ENCODE data around the gene ZBED4. TPM values are rescaled to one million over a fixed set of nuclear protein-coding genes. Genes with fewer than 3 reads are reported as not detected.
A peak's percentile ranks its signal among the peaks of the same experiment; 100 is the strongest.

Gene ZBED4
- total RNA-seq, 2 donors from 2014 or later = 18.3 to 30.7 TPM

DNA sequence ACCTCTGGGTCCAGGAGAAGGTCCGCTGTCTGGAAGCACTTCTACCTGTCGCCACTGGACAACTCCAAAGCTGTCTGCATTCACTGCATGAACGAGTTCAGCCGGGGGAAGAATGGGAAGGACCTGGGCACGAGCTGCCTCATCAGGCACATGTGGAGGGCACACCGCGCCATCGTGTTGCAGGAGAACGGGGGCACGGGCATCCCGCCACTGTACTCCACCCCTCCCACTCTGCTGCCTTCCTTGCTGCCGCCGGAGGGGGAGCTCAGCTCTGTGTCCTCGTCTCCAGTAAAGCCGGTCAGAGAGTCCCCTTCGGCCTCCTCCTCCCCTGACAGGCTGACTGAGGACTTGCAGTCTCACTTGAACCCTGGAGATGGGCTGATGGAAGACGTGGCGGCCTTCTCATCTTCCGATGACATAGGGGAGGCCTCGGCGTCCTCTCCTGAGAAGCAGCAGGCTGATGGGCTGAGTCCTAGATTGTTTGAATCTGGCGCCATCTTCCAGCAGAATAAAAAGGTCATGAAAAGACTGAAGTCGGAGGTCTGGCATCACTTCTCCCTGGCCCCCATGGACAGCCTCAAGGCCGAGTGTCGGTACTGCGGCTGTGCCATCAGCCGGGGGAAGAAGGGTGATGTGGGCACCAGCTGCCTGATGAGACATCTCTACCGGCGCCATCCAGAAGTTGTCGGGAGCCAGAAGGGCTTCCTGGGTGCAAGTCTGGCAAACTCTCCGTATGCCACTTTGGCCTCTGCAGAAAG is 31.0 kb downstream of the ZBED4 start:
- ATAC-seq (no peak), DNase-seq (ENCODE audit: low spot score) (no peak)
- no peaks in the 10 kb centered on the region for H3K9me3 Mint-ChIP-seq
- H3K27me3 Mint-ChIP-seq = no peaks in the 10 kb centered on the region
- H3K27ac Mint-ChIP-seq = no peak overlapping the region
- H3K4me3 Mint-ChIP-seq = no peak overlapping the region
- H3K36me3 Mint-ChIP-seq = no peaks in the 10 kb centered on the region
- peaks cover 28 to 33% of the 10 kb centered on the region in 2 donors for H3K4me1 Mint-ChIP-seq (ENCODE audit: low read depth in 2 of 2)

DNA sequence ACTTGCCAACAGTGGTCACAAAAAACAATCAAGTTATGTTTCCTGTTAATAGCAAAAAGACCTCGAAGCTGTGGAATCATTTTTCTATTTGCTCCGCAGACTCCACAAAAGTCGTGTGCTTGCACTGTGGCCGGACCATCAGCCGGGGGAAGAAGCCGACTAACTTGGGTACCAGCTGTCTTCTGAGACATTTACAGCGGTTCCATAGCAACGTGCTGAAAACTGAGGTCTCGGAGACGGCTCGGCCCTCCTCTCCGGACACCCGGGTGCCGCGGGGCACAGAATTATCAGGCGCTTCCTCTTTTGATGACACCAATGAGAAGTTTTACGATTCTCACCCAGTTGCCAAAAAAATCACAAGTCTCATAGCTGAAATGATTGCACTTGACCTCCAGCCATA is 31.6 kb downstream of the ZBED4 start:
- Mint-ChIP-seq H3K27me3 (no peaks in the 10 kb centered on the region), H3K36me3 (no peaks in the 10 kb centered on the region), H3K9me3 (no peaks in the 10 kb centered on the region), H3K4me3 (no peak overlapping the region), H3K27ac (no peak overlapping the region), H3K4me1 (ENCODE audit: low read depth in 2 of 2) (peaks cover 24 to 28% of the 10 kb centered on the region in 2 donors)
- DNase-seq (ENCODE audit: low spot score) (no peak), ATAC-seq (no peak)

DNA sequence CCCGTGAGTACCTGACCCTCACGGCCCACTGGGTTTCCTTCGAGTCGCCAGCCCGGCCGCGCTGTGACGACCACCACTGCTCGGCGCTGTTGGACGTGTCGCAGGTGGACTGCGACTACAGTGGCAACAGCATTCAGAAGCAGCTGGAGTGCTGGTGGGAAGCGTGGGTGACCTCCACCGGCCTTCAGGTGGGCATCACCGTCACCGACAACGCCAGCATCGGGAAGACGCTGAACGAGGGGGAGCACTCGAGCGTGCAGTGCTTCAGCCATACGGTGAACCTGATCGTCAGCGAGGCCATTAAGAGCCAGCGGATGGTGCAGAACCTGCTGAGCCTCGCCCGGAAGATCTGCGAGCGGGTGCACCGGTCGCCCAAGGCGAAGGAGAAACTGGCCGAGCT is 32.2 kb downstream of the ZBED4 start:
- Mint-ChIP-seq H3K4me3 (no peak overlapping the region), H3K4me1 (ENCODE audit: low read depth in 2 of 2) (peaks cover 20 to 26% of the 10 kb centered on the region in 2 donors), H3K36me3 (no peaks in the 10 kb centered on the region), H3K9me3 (no peaks in the 10 kb centered on the region), H3K27ac (no peak overlapping the region), H3K27me3 (no peaks in the 10 kb centered on the region)
- no peak for ATAC-seq
- DNase-seq (ENCODE audit: low spot score) = no peak

- no peaks in the 10 kb centered on the region for H3K9me3 Mint-ChIP-seq
- no peak overlapping the region for H3K4me3 Mint-ChIP-seq
- no peak for ATAC-seq
Measured at GRCh38 chr22:49886346-49887063, 32.9 kb downstream of the ZBED4 start.

GRCh38 chr22:49887064-49887451 is 33.4 kb downstream of the ZBED4 start:
- ATAC-seq (no peak), DNase-seq (ENCODE audit: low spot score) (no peak)
- H3K27ac Mint-ChIP-seq = no peak overlapping the region
- peaks cover 15 to 23% of the 10 kb centered on the region in 2 donors for H3K4me1 Mint-ChIP-seq (ENCODE audit: low read depth in 2 of 2)
- peaks cover 7% of the 10 kb centered on the region for H3K36me3 Mint-ChIP-seq
- H3K27me3 Mint-ChIP-seq = no peaks in the 10 kb centered on the region
- H3K4me3 Mint-ChIP-seq = no peak overlapping the region
- no peaks in the 10 kb centered on the region for H3K9me3 Mint-ChIP-seq

More at GRCh38 chr22:49886346-49887063, 32.9 kb downstream of the ZBED4 start:
- Mint-ChIP-seq H3K27ac (no peak overlapping the region), H3K4me1 (ENCODE audit: low read depth in 2 of 2) (peaks cover 20 to 27% of the 10 kb centered on the region in 2 donors), H3K36me3 (peaks cover 5% of the 10 kb centered on the region), H3K27me3 (no peaks in the 10 kb centered on the region)
- no peak for DNase-seq (ENCODE audit: low spot score)

DNA sequence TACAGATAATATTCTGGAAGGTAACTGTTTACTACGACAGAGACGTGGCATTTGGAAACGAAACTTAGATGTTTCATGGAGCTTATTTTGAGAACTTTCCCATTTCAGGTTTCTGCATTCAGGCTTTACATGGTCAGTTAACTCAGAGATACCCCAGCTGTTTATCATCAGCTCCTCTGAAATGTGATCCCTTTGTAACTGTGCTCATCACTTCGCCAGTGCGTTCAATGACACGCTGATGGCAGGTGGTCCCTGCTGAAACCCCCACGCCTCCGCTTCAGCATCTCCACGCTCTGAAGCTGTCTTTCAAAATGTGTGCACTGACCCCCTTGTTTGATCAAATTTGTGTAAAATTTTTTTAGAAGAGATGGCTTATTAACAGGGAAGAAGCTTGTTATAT is 34.1 kb downstream of the ZBED4 start:
- DNase-seq (ENCODE audit: low spot score) (no peak), ATAC-seq (no peak)
- H3K36me3 Mint-ChIP-seq = peaks cover 8% of the 10 kb centered on the region
- peaks cover 8 to 20% of the 10 kb centered on the region in 2 donors for H3K4me1 Mint-ChIP-seq (ENCODE audit: low read depth in 2 of 2)
- no peak overlapping the region for H3K27ac Mint-ChIP-seq
- H3K27me3 Mint-ChIP-seq = no peaks in the 10 kb centered on the region
- H3K4me3 Mint-ChIP-seq = no peak overlapping the region
- H3K9me3 Mint-ChIP-seq = no peaks in the 10 kb centered on the region

GRCh38 chr22:49889071-49889470 is 35.4 kb downstream of the ZBED4 start:
- no peak overlapping the region for H3K4me3 Mint-ChIP-seq
- peaks cover 0 to 16% of the 10 kb centered on the region in 2 donors for H3K4me1 Mint-ChIP-seq (ENCODE audit: low read depth in 2 of 2)
- DNase-seq (ENCODE audit: low spot score) = no peak
- H3K9me3 Mint-ChIP-seq = no peaks in the 10 kb centered on the region
- ATAC-seq = no peak
- peaks cover 14% of the 10 kb centered on the region for H3K36me3 Mint-ChIP-seq
- no peak overlapping the region for H3K27ac Mint-ChIP-seq
- no peaks in the 10 kb centered on the region for H3K27me3 Mint-ChIP-seq

DNA sequence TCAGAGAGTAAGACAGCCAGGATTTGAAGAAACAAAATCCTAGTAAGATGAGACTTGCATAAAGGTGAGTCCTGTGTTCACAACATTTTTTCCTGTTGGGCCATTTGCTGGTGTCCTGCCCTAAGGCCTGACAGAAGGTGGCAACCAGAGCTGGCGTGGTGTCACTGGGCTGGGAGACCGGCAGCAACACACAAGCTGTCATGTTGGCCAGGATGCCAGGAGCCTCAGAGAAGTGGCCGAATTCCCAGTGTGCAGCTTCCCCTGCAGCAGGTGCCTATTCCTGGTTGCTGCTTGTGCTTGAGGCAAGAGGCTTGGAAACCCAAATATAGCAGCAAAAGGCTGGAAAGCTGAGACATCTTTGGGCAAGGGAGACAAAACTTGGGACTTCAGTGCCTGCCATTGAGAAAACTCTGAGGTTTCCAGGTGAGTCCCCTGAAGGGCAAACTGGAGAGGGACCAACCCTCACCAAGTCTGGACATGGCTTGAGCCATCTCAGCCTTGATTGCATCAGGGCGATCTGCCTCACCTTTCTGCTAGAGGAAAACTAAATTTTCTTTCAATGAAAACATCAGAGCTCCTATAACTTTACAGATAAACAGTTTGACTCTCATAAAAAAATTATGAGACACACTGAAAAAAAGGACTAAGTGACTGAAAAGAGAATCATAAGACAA is 38.7 kb downstream of the ZBED4 start:
- ATAC-seq = no peak
- H3K27ac Mint-ChIP-seq = no peak overlapping the region
- no peak overlapping the region for H3K4me3 Mint-ChIP-seq
- peaks cover 18% of the 10 kb centered on the region for H3K36me3 Mint-ChIP-seq
- DNase-seq (ENCODE audit: low spot score) = no peak
- H3K27me3 Mint-ChIP-seq = no peaks in the 10 kb centered on the region
- H3K9me3 Mint-ChIP-seq = peaks cover 2% of the 10 kb centered on the region
- H3K4me1 Mint-ChIP-seq (ENCODE audit: low read depth in 2 of 2) = peaks cover 6 to 15% of the 10 kb centered on the region in 2 donors

GRCh38 chr22:49893025-49893424 is 39.4 kb downstream of the ZBED4 start:
- peaks cover 18% of the 10 kb centered on the region for H3K36me3 Mint-ChIP-seq
- H3K4me1 Mint-ChIP-seq (ENCODE audit: low read depth in 2 of 2) = peaks cover 6 to 15% of the 10 kb centered on the region in 2 donors
- peaks cover 2% of the 10 kb centered on the region for H3K9me3 Mint-ChIP-seq
- ATAC-seq = no peak
- H3K27ac Mint-ChIP-seq = no peak overlapping the region
- H3K4me3 Mint-ChIP-seq = no peak overlapping the region
- DNase-seq (ENCODE audit: low spot score) = no peak
- H3K27me3 Mint-ChIP-seq = no peaks in the 10 kb centered on the region

DNA sequence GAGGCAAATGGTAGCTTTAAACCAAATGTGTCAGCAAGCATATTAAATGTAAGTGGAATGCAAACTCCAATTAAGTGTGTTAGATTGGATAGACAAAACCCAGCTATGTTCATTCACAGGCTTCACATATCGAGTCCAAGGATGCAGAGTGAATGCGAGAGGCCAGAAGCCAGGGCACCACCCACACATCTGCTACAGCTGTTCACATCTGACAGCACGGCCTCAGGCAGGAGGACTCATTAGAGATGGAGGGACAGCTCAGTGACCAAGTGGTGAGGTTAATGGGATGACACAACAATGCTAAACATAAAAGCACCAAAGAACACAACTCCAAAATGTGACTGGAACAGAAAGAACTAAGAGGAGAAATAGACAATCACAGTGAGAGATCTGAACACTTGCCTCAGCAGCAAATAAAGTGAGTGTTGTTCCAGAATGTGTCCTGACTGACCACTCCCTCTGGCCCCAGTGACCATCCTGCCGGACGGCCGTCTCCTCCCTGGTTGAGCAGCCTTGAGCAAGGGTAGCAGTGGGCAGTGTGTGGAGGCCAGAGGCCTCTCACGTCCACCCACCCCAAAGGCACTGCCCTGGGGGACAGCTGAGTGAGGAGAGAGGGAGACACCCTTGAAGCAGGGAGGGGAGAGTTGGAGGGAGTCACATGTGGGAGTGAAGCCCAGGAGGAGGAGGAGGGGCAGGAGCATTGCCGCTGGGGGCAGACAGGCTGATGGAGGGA is 40.8 kb downstream of the ZBED4 start:
- ATAC-seq = no peak
- Mint-ChIP-seq H3K4me1 (ENCODE audit: low read depth in 2 of 2) (peaks cover 9 to 17% of the 10 kb centered on the region in 2 donors), H3K36me3 (peaks cover 18% of the 10 kb centered on the region), H3K4me3 (no peak overlapping the region), H3K27ac (peak overlapping the region in 1 of 2 donors; percentile 25), H3K27me3 (no peaks in the 10 kb centered on the region), H3K9me3 (peaks cover 2% of the 10 kb centered on the region)
- no peak for DNase-seq (ENCODE audit: low spot score)

DNA sequence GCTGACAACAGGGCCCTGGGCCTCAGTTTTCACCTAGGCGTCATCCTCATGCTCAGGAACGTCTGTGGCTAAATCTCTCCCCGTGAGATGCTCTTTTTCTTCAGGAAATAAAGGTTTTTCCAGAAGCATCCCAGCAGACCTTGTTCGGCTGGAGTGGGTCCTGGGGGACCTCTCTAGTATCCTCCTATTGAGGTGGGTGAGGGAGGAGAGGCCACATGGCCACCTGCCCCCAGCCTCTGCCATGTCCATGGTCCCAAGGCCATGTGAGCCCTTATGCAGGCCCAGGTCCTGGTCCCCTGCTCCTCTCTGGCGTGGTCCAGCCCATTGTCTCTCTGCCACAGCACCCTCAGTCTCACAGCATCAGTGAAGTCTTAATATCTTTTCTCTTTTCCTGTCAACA is 42.6 kb downstream of the ZBED4 start:
- ATAC-seq (no peak), DNase-seq (ENCODE audit: low spot score) (no peak)
- Mint-ChIP-seq H3K4me3 (no peak overlapping the region), H3K36me3 (peaks cover 22% of the 10 kb centered on the region), H3K27me3 (no peaks in the 10 kb centered on the region), H3K4me1 (ENCODE audit: low read depth in 2 of 2) (peaks cover 13 to 29% of the 10 kb centered on the region in 2 donors), H3K9me3 (peaks cover 2% of the 10 kb centered on the region), H3K27ac (no peak overlapping the region)

DNA sequence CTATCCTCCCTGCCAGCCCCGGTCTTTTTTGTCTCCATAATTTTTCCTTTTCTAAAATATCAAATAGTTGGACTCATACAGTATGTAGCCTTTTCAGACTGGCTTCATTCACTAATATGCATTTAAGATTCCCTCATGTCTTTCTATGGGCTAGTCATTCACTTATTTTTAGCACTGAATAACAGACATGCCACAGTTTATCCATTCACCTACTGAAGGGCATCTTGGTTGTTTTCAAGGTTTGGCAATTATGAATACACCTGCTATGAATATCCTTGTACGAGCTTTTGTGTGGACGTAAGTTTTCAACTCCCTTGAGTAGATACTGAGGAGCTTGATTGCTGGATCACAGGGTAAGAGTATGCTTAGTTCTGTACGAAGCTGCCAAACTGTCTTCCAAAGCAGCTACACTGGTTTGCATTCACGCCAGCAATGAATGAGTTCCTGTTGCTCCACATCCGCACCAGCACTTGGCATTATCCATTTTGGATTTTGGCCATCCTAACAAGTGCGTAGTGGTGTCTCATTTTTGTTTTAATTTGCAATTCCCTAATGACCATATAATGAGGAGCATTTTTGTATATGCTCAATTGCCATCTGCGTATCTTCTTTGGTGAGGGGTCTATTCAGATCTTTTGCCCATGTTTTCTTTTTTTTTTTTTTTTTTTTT is 43.5 kb downstream of the ZBED4 start:
- peak overlapping the region in 1 of 2 donors; percentile 35 for H3K27ac Mint-ChIP-seq
- no peak overlapping the region for H3K4me3 Mint-ChIP-seq
- peaks cover 6% of the 10 kb centered on the region for H3K9me3 Mint-ChIP-seq
- peaks cover 21% of the 10 kb centered on the region for H3K36me3 Mint-ChIP-seq
- DNase-seq (ENCODE audit: low spot score) (no peak), ATAC-seq (no peak)
- no peaks in the 10 kb centered on the region for H3K27me3 Mint-ChIP-seq
- H3K4me1 Mint-ChIP-seq (ENCODE audit: low read depth in 2 of 2) = peaks cover 13 to 30% of the 10 kb centered on the region in 2 donors

- Mint-ChIP-seq H3K27ac (peak overlapping the region in 1 of 2 donors; percentile 43), H3K36me3 (peaks cover 11% of the 10 kb centered on the region), H3K4me3 (no peak overlapping the region), H3K4me1 (ENCODE audit: low read depth in 2 of 2) (peaks cover 10 to 24% of the 10 kb centered on the region in 2 donors), H3K27me3 (no peaks in the 10 kb centered on the region), H3K9me3 (peaks cover 4% of the 10 kb centered on the region)
- no peak for DNase-seq (ENCODE audit: low spot score)
- peak; percentile 60 to 87 for ATAC-seq
Measured at GRCh38 chr22:49899530-49899929, 45.9 kb downstream of the ZBED4 start.

Measured in natural killer cell treated with Interleukin-12 subunit alpha and Interleukin-12 subunit beta and Interleukin-15 and Interleukin-18, amount 100 ng/mL, for 72 hours (primary cell).